ENCODE measurements around the gene NCOR2. TPM values are rescaled to one million over a fixed set of nuclear protein-coding genes. Genes with fewer than 3 reads are reported as not detected.

Gene NCOR2
- total and polyA plus RNA-seq, 2 donors (not counting 1 experiment from before 2014, with no cell fraction given) = 25.9 to 144 TPM

DNA sequence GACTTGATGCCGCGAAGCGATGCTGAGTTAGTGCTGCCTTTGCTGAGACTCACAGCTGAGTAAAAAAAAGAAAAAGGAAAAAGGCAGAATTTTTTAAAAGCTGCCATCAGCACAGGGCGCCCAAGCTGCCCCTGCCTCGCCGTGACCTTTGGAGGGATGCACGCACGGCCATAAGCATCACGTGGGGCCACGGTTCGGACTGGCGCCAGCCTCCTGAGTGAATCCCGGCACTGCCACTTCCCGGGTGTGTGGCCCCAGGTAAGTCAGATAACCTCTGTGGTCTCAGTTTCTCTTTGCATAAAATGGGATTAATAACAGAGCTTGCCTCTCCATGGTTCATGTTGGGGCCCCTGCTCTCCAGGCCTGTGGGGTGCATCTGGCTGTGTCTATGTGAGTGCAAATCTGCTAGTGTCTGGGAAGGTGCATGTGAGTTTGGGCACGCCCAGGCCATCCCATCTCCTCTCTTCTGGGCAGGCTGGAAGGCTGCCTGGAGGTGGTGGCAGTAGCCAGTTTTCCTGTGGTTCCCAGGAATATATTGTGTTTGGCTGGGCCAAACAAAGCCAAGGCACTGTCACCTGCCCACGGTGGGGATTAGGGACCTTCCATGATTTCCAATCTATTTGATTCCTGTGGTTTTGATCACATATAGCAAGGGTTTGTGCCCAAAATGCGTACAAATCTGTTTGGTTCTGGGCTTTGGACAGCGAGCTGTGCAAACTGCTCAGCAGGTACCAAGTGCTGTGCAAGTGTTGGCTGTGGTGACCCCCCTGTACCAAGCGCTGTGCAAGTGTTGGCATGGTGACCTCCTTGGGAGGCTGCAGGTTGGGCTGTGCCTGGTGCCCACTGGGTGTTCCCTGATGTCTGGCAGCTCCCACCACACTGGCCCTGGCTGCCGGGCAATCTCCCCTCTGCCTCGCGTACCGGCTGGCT lies 43.5 kb upstream of the NCOR2 start:
- DNase-seq (no peak), ATAC-seq (ENCODE audit: low read depth) (no peak)
- TF ChIP-seq, protein P1, sequence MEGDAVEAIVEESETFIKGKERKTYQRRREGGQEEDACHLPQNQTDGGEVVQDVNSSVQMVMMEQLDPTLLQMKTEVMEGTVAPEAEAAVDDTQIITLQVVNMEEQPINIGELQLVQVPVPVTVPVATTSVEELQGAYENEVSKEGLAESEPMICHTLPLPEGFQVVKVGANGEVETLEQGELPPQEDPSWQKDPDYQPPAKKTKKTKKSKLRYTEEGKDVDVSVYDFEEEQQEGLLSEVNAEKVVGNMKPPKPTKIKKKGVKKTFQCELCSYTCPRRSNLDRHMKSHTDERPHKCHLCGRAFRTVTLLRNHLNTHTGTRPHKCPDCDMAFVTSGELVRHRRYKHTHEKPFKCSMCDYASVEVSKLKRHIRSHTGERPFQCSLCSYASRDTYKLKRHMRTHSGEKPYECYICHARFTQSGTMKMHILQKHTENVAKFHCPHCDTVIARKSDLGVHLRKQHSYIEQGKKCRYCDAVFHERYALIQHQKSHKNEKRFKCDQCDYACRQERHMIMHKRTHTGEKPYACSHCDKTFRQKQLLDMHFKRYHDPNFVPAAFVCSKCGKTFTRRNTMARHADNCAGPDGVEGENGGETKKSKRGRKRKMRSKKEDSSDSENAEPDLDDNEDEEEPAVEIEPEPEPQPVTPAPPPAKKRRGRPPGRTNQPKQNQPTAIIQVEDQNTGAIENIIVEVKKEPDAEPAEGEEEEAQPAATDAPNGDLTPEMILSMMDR (IDR thresholded peaks at IDR 0.05) = no peak
- TF ChIP-seq EZH2 (IDR thresholded peaks at IDR 0.05; ENCODE audit: borderline replicate concordance, insufficient read depth, low read depth, low read length, poor library complexity, severe bottlenecking) = no peak
- peaks cover 0 to 24% (median 9%) of the 10 kb centered on the region in 3 donors for H3K9me3 ChIP-seq (ENCODE audit: control extremely low read depth in 1 of 3, control insufficient read depth in 2 of 3, insufficient read depth in 1 of 3, low read length in 2 of 3)
- H3K9ac ChIP-seq (ENCODE audit: low read length) = no peak overlapping the region
- no peaks in the 10 kb centered on the region for H3K79me2 ChIP-seq (ENCODE audit: control insufficient read depth, insufficient read depth, low read length)
- Mint-ChIP-seq H3K9me3 (ENCODE audit: insufficient read depth) (no peaks in the 10 kb centered on the region), H3K27ac (no peak overlapping the region), H3K27me3 (peaks cover 8% of the 10 kb centered on the region), H3K4me1 (peaks cover 27% of the 10 kb centered on the region), H3K4me3 (peak overlapping the region; percentile 49)
- no peak overlapping the region for H3K27ac ChIP-seq (ENCODE audit: low read length in 2 of 2)
- ChIA-PET CTCF (interaction anchor here (0.6 to 1.1 kb wide), 2 partner anchors 10 to 20 kb away, joined by 3 read pairs; no protein-coding TSS in a partner anchor), POLR2A (no interaction called here)
- 77% methylated on average over 23 of the region's 23 CpGs for WGBS (ENCODE audit: insufficient coverage)
- intact Hi-C loops (cut with micrococcal nuclease) = no loop called here
- no peaks in the 10 kb centered on the region for H3K36me3 ChIP-seq (replicated peaks in 1 of 2; ENCODE audit: control extremely low read depth in 1 of 2, control insufficient read depth in 1 of 2, extremely low read depth in 1 of 2, insufficient read depth in 2 of 2, low read length in 1 of 2)
- H3K4me2 ChIP-seq (replicated peaks; ENCODE audit: low read depth, low read length, poor library complexity, severe bottlenecking) = no peak overlapping the region
- H3K4me3 ChIP-seq (ENCODE audit: control extremely low read depth in 1 of 5, extremely low read depth in 1 of 5, insufficient read depth in 1 of 5, low read depth in 2 of 5, low read length in 4 of 5) = no peak overlapping the region
- H4K20me1 ChIP-seq (ENCODE audit: control insufficient read depth, insufficient read depth, low read length, poor library complexity, severe bottlenecking) = no peaks in the 10 kb centered on the region
- H3K27me3 ChIP-seq (replicated peaks in 1 of 4; ENCODE audit: control extremely low read depth in 1 of 4, control insufficient read depth in 3 of 4, insufficient read depth in 4 of 4, low read length in 3 of 4) = peaks cover 0 to 3% (median 0%) of the 10 kb centered on the region in 4 experiments
- H2AFZ ChIP-seq (ENCODE audit: insufficient read depth, low read depth, low read length, poor library complexity, severe bottlenecking) = no peak overlapping the region
- peaks cover 29 to 30% of the 10 kb centered on the region in 2 donors for H3K4me1 ChIP-seq (ENCODE audit: control insufficient read depth in 2 of 2, insufficient read depth in 2 of 2, low read length in 2 of 2)

All from B cell (primary cell).